HK-2 (cell line): ENCODE results near the gene P2RX1.

Source experiments
- DNase-seq: peaks from one replicate; pipeline ENCODE4 v3.0.0-alpha.2; 2018; ENCODE audit not compliant: unreplicated experiment

Gene P2RX1

DNA sequence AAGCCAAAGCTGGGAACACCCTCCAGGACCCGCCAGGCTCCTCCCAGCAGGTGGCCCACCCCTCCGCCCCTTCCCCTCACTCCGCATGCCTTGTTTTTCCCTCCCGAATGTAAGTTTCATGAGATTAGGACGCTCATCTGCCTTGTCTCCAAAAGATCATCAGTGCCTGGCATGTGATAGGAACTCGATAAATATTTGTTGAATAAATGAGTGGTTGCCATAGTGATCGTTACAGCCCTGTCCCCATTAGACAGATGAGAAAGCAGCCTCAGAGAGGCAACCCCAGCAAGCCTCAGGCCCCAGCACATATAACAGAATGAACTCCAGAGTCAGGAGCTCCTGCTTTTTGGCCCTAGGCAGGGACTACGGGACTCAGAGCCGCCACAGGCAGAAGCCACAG lies 28.5 kb downstream of the P2RX1 start:
- no peak for DNase-seq

DNA sequence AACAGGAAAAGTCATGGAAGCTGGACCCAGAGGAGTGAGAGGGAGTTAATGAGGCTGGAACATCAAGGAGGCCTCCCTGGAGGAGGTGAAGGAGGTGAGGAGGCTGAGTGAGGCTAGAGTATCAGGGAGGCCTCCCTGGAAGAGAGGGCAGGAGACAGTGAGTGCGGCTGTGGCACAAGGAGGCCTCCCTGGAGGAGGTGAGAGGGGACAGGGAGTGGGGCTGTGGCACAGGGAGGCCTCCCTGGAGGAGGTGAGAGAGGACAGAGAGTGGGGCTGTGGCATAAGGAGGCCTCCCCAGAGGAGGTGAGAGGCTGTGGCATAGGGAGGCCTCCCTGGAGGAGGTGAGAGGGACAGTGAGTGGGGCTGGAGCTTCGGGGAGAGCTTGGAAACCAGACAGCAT lies 28.9 kb downstream of the P2RX1 start:
- no peak for DNase-seq

DNA sequence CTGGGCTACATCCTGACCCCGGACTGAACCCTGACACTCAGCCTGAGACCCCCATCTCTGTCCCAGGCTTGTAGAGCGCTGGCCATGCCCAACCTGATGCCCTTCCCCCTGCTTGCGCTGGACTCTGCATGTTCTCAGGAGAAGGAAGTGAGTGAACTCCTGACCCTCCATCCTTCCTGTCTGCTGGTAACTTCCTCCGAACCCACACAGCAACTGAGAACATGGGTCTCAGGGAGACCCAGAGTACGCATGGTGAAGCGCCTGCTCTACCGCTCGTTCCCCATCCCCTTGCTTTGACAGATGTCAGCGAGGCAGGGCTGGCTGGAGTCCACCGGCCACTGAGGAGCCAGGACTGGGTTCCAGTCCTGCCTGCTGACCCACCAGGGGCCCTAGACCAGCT lies 29.5 kb downstream of the P2RX1 start:
- no peak for DNase-seq

DNA sequence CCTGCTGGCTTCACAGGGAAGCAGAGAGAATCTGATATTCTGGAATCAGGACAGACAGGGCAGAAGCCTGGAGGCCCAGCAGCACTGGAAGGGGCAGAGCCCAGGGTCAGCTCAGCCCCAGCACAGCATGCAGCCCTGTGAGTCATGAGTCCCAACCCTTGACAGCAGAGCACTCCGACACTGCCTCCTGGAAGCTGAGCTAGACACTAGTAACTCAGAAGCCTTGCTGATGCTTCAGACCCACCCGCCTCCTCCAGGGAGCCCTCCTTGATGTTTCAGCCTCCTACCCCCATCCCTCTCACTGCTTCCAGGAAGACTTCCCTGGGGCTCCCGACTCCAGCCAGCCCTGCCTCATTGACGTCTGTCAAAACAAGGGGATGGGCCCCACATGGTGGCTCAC lies 30.3 kb downstream of the P2RX1 start:
- DNase-seq = peak; percentile 54

DNA sequence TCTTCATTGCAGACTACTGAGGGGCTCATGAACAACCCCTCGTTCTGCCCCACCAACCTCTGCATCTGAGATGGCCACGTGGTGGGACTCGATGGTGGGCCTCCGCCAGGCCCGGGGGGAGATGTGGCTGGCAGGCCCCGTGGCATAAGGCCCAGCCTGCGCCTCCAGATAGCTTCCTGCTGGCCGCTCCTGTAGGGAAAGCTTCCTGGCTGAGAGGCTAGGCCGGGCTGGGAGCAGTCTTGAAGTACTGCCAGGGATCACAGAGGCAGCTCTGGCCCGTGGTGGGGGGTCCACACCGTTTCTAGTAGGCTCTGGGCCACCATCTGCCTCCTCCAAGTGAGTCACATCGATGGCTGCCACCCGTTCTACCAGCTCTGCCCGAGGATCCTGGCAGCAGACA lies 31.0 kb downstream of the P2RX1 start:
- no peak for DNase-seq

DNA sequence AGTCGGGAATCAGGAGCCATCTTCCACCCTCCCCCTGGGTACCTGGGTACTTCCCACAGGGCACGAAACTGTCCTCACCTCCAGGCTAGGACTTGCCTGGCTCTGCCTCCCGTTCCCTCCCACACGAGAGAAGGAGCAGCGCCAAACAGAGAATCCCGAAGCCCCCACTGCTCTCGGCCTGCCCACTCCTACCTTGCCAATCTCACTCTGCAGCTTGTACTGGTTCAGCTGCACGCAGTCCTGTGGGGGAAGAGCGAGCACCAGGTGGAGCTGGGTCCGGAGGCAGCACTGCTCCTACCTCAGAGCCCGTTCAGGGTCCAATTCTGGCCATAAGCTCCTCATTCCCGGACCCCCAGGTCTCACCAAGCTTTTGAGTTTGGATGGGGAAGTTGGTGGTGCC lies 32.1 kb downstream of the P2RX1 start:
- DNase-seq = no peak

DNA sequence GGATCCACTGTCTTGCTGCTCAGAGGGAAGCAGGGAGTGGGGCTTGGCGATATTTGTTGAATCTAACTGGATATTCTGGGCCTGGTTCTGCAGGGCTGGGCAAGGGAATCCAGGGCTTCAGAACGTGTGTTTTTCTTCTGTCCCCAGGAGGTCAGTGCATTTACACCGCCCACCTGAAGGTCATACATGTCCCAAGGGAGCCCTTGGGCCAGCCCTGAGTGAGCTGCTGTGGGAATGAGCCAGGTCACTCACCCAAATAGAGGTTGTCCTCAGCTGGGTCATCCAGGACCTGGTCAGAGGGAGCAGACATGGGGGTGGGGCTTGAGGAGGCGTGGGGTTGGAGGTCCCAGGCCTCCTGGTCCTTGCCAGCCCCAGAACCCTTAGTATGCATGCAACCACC lies 34.0 kb downstream of the P2RX1 start:
- DNase-seq = no peak

DNA sequence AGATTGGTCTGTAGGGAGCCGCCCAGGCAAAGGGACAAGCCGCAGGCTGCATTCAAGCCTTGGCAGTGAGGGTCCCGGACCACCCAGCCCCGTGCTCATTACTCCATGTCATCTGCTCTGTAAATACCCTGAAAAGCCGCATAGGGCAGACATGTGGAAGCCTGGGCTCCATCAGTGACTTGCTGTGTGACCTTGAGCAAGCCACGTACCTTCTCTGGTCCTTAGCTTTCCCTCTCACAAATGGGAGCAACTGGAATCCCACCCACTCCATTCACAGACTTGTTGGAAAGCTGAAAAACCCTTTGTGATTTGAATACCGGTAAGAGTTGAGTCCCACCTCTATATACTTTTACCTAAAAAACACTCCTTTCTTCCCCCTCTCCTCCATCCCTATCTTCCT lies 35.3 kb downstream of the P2RX1 start:
- no peak for DNase-seq

DNA sequence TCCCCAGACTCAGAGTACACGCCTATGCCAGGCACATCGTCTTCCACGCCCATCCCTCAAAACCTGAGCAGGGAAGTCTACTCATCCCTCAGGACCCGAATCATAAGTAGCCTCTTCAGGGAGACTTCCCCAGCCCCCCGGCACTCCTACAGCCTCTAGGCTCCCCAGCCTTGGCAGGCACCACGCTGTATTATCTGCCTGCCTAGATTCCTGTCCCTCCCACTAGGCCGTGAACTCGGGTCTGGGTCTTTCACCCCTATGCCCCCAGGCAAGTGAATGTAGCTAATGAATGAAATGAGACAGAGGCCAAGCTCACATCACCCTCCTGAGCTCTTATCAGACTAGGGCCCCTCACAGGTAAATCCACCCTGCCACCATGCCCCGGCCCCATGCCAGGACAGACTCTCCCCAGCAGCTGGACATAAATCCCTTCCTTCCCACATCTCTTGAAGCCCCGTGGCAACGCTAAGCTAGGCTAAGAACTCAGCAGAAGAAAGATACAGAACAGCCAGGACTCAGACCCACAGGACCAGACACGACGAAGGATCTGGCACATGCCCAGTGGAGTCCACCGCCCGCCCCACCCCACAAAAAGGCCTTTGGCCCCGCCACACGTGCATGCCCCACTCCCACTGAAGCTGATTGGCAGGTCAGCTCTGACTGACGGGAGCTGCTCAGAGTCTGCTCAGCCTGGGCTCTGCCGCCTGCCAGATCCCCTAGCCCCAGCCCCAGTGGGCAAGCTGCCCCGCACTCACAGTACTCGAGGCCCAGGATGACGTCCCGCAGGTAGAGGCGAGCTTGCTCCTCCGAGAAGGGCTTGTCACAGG lies 36.5 kb downstream of the P2RX1 start:
- no peak for DNase-seq

DNA sequence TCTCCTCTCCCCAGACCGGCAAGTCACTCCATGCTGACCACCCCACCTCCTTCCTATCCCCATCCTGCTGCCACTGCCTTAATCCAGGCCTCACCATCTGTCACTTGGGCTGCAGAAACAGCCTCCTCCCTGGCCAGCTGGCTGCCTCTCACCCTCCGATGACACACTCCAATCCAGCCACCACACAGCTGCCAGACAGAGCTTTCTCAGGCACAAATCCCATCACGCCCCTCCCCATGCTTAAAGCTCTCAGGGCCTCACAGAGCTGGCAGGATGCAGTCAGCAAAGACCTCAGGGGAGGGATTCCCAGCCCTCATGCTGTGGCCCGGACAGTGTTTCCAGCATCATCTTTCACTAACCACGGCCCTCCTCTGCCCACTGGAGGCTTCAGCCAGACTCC lies 37.1 kb downstream of the P2RX1 start:
- DNase-seq = peak; percentile 36

DNA sequence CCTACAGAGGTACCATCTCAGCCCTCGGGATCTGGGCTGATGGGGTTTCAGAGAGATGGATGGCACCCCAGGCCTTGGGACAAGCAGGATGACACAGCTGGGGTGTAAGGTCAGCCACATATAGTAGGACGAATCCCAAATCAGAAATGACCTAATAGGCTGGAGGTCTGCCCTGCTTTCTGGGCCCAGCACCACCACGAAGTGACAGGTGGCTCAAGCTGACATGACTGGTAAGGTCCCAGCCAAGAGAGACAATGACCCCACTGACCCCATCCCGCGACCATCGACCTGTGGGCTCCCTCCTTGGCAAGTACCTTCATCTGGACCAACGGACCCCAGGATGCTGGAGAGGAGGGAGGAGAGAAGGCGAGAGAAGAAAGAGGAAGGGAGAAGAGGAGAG lies 39.0 kb downstream of the P2RX1 start:
- DNase-seq = no peak

DNA sequence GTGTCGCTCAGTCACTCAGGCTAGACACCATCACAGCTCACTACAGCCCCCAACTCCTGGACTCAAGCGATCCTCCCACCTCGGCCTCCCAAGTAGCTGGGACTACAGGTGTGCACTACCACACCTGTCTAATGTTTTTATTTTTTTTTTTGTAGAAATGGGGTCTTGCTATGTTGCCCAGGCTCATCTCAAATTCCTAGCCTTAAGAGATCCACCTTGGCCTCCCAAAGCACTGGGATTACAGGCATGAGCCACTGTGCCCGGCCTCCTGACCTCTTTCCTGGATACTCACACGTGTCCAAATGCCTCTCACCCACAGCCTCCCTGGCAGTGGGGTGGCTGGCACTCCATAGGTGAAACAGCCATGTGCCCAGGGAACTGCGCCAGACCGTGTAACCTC lies 40.9 kb downstream of the P2RX1 start:
- DNase-seq = no peak

DNA sequence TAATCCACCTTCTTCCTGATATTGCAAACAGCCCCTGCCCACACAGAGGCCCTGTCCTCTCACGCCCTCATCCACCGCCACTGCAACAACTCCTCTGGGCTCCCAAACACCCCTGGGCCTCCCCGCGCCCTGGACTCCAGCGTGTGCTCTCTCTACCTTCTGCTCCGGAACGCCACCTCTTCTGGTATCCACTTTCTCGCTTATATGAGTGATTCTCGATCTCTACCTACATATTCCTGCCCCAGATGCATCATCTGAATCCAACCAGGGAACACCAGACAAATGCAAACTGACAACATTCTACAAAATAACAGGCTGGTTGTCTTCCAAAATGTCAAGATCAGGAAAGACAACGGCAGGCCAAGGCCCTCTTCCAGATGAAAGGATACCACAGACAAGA lies 42.4 kb downstream of the P2RX1 start:
- no peak for DNase-seq

DNA sequence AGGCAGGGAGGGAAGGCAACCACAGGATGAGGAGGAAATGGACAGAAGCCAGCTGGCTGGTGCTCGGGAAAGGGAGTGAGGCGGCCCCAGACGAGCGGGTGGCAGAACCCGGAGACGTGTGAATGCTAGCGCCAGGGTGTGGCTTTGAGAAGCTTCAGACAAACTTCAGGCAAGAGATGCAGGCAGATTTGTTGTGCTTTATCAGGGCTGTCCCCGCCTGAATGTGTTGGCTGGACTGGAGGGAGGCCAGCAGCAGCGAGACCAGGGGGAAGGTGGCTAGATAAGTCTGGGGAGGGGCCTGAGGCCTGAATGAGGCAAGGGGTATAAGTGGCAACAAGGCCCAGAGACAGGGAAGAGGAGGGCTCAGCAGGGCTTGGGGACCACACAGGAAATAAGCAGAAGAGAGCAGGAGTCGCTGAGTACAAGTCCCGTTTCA lies 45.4 kb downstream of the P2RX1 start:
- DNase-seq = peak; percentile 19

DNA sequence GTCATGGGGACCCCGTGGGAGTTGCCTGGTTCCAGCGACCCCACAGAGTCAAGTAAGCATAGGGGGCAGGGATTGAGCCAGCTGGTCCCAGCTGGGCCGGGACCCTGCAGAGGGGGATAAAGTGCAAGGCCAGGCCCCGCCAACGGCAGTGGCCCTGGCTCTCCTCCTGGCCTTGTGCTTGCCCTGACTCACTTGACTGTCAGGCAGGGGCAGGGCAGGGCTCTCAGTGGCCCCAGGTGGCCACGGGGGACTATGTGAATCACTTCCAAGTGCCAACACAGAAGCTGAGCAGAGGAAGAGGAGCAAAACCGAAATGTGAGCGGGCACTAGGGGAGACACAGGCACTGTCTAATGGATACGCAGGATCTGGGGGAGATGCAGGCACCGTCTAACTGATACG lies 48.7 kb downstream of the P2RX1 start:
- DNase-seq = no peak

DNA sequence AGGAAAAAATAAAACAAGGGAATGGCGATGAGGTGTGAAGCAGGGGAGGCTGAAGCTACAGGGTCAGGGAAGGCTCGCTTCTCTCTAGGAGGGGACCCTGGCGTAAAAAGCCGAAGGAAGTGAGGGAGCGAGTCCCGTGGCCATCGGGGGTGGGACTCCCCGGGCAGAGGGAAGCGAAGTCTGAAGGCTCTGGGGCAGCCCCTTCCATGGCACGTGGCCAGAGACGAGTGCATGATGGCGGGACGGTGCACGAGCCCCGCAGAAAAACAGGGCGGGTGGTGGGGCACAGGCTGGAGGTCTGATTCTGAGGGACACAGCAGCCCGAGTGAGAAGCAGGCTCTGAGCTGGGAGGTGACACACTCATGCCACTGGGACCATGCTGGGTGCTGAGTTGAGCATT lies 49.2 kb downstream of the P2RX1 start:
- DNase-seq = no peak

DNA sequence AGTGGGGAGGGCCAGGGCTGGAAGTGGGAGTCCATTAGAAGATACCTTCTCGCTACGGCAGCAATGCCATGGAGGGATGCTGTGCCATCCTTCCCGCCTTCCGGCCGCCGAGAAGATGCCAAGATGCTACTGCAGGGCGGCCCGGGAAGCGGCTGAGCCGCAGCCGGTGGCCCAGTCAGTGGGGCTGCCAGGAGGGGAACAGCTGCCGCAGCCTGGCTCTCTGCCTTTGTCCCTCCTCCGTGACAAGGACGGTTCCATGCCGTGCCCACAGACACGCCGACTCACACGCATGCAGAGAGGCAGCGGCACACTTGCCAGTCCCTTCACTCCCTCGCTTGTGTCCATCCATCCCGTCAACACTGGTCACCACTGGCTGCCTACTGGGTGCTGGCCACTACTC lies 50.0 kb downstream of the P2RX1 start:
- no peak for DNase-seq

DNA sequence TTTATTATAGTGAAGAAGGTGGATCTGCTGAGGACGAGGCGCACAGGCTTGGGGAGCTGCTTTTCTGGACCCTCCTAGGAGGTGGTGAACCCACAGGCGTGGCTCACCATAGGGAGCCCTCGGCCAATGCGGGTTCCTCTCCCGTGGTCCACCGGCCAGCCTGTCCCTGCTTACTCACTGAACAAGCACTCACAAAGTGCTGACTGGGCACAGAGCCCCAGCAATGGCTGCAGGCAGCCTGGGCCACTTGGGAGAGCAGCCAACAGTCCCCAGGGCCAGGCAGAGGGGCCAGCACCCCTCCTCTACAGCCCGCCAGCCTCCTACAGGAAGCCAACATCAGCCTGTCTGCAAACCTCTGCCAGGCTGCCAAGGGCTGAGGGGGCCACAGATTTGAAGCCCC lies 51.1 kb downstream of the P2RX1 start:
- DNase-seq = peak; percentile 58

DNA sequence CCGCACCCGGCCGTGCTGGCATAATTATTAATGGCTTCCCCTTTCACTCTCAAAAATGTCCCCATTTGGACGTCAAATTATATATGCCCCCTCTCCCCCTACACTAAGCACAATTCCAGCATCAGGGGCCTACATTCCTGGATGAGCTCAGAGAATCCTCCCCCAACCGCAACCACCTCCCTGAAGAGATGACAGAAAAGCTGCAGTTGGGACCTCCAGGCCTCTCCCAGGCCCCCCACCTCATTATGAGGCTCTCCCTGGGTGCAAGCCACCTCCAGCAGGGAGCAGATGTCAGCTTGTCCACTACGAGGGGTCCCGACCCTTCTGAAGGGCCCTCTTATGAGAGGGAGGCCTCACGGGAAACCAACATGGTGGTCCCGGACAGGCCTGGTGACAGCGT lies 51.7 kb downstream of the P2RX1 start:
- DNase-seq = no peak

DNA sequence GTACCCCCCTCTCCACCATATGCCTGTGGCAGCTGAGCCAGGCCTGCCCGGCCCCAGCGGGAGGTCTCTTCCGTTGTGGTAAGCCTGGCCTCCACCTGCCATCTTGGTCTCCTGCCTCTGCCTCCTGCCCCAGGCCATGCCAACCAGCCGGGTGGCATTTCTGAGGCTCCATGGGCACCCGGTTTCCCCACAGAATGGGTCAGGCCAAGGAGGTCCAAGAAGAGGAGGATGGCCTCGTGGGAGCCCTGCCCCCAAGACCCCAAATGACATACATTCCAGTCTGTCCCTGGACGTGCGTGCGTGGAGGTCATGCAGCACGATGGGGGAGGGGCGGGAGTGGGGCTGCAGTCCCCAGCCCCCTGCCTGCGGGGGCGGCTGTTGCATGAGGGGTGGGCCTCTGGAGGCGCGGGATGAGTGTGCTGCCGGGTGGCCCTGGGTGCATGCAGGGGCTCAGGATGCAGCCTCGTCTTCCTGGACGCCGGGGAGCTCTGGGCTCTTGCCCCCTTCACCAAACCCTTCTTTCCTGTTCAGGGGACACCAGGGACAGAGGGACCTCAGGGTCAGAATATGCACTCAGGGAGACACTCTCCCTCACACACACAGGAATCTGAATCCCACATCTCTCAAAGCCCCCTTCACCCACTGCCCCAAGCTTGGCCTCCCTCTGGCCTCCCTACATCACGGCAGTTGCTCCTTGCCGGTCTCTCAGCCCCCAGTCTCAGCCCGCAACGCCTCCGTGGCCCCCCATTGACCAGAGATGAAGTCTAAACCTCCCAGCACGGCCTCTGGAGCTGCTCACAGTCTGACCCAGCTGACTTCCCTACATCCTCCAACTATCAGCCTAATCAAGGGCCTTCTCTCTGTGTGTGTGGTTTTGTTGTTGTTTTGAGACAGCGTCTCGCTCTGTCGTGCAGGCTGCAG lies 54.2 kb downstream of the P2RX1 start:
- no peak for DNase-seq

DNA sequence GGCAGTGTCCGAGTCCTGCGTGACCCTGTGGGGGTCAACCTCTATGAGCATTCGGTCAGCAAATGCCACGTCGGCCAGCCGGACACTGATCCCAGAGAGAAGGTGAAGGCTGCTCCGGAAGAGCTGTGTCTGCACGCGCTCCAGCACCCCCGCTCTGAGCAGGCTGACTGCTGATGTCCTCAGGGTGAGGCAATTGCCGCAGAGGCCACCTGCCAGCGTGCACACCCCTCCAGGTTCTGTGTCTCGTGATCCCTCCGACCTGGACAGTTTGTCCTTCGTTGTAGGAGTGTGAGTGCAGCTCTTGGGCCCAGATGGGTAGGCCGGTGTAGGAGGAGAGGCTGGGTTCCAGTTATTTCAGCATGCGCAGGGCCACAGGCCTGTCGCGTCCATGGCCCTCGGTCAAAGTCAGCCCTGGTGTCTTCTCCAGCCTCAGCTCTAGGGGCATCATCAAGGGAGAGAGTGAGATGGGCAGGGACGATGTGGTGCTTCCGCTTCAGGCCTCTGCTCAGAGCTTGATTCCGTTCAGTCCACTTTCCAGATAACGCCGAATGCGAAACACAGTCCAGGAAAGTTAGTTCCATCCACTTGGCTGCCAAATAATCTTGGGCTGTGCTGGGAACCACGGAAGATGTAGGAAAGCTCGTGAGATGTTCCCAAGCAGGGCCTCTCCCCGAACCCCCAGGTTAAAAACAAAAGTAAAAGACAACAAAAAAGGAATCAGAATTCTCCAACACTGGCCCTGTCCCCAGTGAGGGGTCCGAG lies 55.1 kb downstream of the P2RX1 start:
- DNase-seq = no peak

DNA sequence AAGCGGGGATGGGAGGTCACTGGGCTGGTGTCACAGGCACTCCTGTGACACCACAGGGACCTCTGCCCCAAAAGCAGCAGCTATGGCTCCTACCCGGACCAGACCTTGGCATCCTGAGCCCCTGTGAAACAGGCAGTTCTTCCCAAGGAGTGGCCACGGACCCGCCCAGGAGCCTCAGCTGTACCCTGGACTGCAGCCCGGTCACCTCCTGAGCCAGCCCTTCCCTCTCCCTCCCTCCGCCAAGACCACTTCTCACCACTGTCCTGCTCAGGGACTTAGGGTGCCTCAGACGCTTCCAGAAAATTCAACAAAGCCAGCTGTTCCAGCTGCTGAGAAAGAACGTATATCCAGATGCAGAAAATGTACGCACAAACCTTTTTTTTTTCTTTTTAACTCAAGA lies 56.3 kb downstream of the P2RX1 start:
- no peak for DNase-seq
